HG03354 (cell line): ENCODE measurements around the gene DLG2.

Experiments
- ATAC-seq: cut with Tn5 transposase; IDR thresholded peaks from one replicate; pipeline ENCODE4 v1.9.1; 2021; ENCODE audit warnings: mild to moderate bottlenecking; ENCODE audit not compliant: unreplicated experiment, poor library complexity, severe bottlenecking

DLG2 gene

GRCh38 chr11:84503503-84503902 lies 1123.6 kb downstream of the DLG2 start:
- ATAC-seq = no peak

- ATAC-seq = no peak
Observed at GRCh38 chr11:84501750-84502149, 1125.4 kb downstream of the DLG2 start.

- no peak for ATAC-seq
Observed at GRCh38 chr11:84497981-84498411, 1129.1 kb downstream of the DLG2 start.

GRCh38 chr11:84497181-84497580 lies 1130.0 kb downstream of the DLG2 start:
- ATAC-seq = no peak

GRCh38 chr11:84496122-84496521 lies 1131.0 kb downstream of the DLG2 start:
- ATAC-seq = no peak

GRCh38 chr11:84480131-84480530 lies 1147.0 kb downstream of the DLG2 start:
- no peak for ATAC-seq

- ATAC-seq = no peak
Observed at GRCh38 chr11:84476581-84476980, 1150.6 kb downstream of the DLG2 start.

GRCh38 chr11:84471501-84471900 lies 1155.6 kb downstream of the DLG2 start:
- no peak for ATAC-seq

- ATAC-seq = no peak
Observed at GRCh38 chr11:84468235-84468634, 1158.9 kb downstream of the DLG2 start.

- no peak for ATAC-seq
Observed at GRCh38 chr11:84465040-84465439, 1162.1 kb downstream of the DLG2 start.

GRCh38 chr11:84455691-84456090 lies 1171.5 kb downstream of the DLG2 start:
- no peak for ATAC-seq

GRCh38 chr11:84452211-84452610 lies 1174.9 kb downstream of the DLG2 start:
- ATAC-seq = no peak

GRCh38 chr11:84438565-84438964 lies 1188.6 kb downstream of the DLG2 start:
- ATAC-seq = no peak

GRCh38 chr11:84437071-84437980 lies 1189.8 kb downstream of the DLG2 start:
- peak; percentile 93 for ATAC-seq

GRCh38 chr11:84430661-84431060 lies 1196.5 kb downstream of the DLG2 start:
- no peak for ATAC-seq

- ATAC-seq = no peak
Observed at GRCh38 chr11:84425673-84426072, 1201.5 kb downstream of the DLG2 start.

GRCh38 chr11:84420271-84420670 lies 1206.9 kb downstream of the DLG2 start:
- ATAC-seq = no peak

- ATAC-seq = no peak
Observed at GRCh38 chr11:84419616-84420015, 1207.5 kb downstream of the DLG2 start.

- no peak for ATAC-seq
Observed at GRCh38 chr11:84414920-84415319, 1212.2 kb downstream of the DLG2 start.

GRCh38 chr11:84413549-84413948 lies 1213.6 kb downstream of the DLG2 start:
- no peak for ATAC-seq

- no peak for ATAC-seq
Observed at GRCh38 chr11:84412862-84413261, 1214.3 kb downstream of the DLG2 start.
